Brain microvascular endothelial cell (primary cell): ENCODE data around the gene VSIR.

Experiments used
- DNase-seq: peaks from one replicate; pipeline ENCODE4 v3.0.0-alpha.2; 2020
- H3K27ac ChIP-seq: fragments of 250-450 bp; sonication (Bioruptor Pico); 2 replicates; pipeline ENCODE4 v1.5.1; 2020; ENCODE audit warnings: mild to moderate bottlenecking, moderate library complexity
- H3K27me3 ChIP-seq: fragments of 250-450 bp; sonication (Bioruptor Pico); replicated peaks from 2 replicates; pipeline ENCODE4 v1.5.1; 2020; ENCODE audit warnings: mild to moderate bottlenecking
- H3K36me3 ChIP-seq: fragments of 250-450 bp; sonication (Bioruptor Pico); replicated peaks from 2 replicates; pipeline ENCODE4 v1.5.1; 2020; ENCODE audit warnings: mild to moderate bottlenecking
- H3K4me3 ChIP-seq: 2 replicates; pipeline ENCODE4 v1.5.1; 2011; ENCODE audit warnings: low read depth, mild to moderate bottlenecking, control low read depth, low read length, moderate library complexity
- in situ Hi-C: cut with HindIII; loops from 2 replicates; pipeline ENCODE4 v1.10.0; 2017; ENCODE audit warnings: low sequenced_read_pairs, low pct_ligation_motif_present
- TF ChIP-seq, protein P1 (sequence below): IDR thresholded peaks from 2 replicates; pipeline ENCODE4 v1.5.1; 2011; ENCODE audit warnings: low read depth, mild to moderate bottlenecking, moderate library complexity, low read length, control low read depth, inconsistent platforms; ENCODE audit errors: missing control alignments

The VSIR gene

DNA sequence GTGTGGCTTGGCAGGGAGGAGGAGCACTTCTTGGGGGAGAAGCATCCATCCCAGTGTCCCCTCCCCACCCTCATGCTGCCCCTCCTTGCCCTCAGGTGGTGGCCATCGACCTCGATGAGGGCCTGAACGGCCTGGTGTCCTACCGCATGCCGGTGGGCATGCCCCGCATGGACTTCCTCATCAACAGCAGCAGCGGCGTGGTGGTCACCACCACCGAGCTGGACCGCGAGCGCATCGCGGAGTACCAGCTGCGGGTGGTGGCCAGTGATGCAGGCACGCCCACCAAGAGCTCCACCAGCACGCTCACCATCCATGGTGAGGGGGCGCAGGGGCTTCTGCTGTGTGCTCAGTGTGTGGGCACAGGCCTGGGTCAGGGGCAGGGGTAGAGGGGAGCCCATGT lies 68.5 kb downstream of the VSIR start:
- no peak overlapping the region for H3K4me3 ChIP-seq
- H3K27ac ChIP-seq, result no peak overlapping the region
- no peaks in the 10 kb centered on the region for H3K36me3 ChIP-seq
- DNase-seq, result no peak
- peaks cover 4% of the 10 kb centered on the region for H3K27me3 ChIP-seq
- TF ChIP-seq, protein P1, sequence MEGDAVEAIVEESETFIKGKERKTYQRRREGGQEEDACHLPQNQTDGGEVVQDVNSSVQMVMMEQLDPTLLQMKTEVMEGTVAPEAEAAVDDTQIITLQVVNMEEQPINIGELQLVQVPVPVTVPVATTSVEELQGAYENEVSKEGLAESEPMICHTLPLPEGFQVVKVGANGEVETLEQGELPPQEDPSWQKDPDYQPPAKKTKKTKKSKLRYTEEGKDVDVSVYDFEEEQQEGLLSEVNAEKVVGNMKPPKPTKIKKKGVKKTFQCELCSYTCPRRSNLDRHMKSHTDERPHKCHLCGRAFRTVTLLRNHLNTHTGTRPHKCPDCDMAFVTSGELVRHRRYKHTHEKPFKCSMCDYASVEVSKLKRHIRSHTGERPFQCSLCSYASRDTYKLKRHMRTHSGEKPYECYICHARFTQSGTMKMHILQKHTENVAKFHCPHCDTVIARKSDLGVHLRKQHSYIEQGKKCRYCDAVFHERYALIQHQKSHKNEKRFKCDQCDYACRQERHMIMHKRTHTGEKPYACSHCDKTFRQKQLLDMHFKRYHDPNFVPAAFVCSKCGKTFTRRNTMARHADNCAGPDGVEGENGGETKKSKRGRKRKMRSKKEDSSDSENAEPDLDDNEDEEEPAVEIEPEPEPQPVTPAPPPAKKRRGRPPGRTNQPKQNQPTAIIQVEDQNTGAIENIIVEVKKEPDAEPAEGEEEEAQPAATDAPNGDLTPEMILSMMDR, result no peak
- in situ Hi-C loops, result no loop called here

DNA sequence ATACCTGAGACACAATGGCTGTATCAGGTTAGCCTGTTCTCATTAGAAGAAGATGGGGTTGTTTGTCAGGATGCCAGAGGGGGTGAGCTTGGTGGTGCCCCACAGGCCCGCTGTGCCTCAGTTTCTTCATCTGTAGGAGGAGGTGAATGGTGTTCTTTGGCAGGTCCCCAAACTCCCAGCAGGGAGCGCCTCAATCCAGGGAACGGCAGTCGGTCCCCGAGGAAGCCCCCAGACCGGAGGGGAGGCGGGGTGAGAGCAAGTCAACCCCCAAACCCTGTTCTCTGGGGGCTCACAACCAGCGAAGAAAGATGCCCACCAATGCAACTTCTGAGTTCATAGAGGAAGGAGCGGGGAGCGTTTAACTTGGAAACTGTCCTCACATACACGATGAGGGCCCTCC lies 69.7 kb downstream of the VSIR start:
- TF ChIP-seq, protein P1, result no peak
- Histone ChIP-seq H3K4me3 (no peak overlapping the region), H3K36me3 (no peaks in the 10 kb centered on the region), H3K27ac (no peak overlapping the region), H3K27me3 (peaks cover 8% of the 10 kb centered on the region)
- no peak for DNase-seq
- in situ Hi-C loops, result no loop called here

DNA sequence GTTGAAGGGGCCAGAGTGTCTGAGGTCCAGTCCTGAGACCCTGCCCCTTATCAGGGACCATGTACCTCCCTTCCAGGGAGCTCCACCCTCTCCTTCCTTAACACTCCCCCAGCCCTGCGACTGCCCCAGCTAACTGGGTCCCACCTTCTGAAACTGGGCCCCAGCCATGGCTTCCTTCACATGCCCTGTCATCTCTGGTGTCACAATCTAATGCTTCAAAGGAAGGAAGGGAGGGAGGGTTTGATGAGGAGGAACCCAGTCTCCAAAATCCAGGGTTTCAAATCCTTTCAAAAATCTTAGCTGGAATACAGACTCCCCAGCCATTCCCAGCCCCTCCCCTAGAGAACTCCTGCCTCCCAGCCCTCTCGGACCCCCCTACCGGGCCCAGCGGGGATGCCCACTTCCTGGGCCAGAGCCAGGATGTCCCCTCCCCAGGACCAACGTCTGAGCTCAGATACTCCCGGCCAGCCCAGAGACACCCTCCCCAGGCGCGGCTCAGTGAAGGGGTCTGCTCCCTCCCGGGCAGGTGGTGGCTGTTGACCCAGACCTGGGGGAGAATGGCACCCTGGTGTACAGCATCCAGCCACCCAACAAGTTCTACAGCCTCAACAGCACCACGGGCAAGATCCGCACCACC lies 71.7 kb downstream of the VSIR start:
- no peak overlapping the region for H3K4me3 ChIP-seq
- in situ Hi-C loops, result no loop called here
- no peaks in the 10 kb centered on the region for H3K36me3 ChIP-seq
- peaks cover 8% of the 10 kb centered on the region for H3K27me3 ChIP-seq
- DNase-seq, result no peak
- TF ChIP-seq, protein P1, result no peak
- H3K27ac ChIP-seq, result no peak overlapping the region

DNA sequence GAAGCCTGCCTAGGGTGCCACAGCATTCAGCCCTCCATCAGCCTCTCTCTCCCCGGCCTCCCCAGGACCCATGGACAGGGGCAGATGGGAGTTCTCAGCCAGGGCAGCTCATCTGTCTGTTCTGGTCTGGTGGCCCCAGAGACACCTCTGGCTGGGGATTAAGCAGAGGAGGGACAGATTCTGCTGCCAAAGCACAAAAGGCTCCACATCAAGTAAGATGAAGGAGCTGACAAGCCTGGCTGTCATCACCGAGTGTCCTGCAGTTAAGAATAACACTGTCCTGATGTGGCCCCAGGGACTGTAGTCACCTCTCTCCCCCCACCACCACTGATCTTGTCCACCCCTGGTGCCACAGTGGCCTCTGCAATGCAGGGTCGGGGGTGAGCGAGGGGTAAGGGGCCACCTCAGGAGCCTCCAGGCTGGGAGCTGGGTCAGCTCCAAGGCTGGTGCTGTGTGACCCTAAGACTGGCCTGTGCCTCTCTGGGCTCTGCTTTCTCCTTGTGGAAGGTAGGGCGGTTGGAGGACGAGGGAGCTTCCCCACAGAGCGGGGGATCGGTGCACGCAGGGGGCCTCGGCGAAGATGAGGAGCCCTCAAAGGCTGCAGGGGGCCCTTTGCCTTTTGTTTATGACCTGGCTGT lies 72.5 kb downstream of the VSIR start:
- no peak overlapping the region for H3K4me3 ChIP-seq
- TF ChIP-seq, protein P1, result no peak
- in situ Hi-C loops, result no loop called here
- no peak for DNase-seq
- peaks cover 8% of the 10 kb centered on the region for H3K27me3 ChIP-seq
- H3K27ac ChIP-seq, result no peak overlapping the region
- H3K36me3 ChIP-seq, result no peaks in the 10 kb centered on the region

DNA sequence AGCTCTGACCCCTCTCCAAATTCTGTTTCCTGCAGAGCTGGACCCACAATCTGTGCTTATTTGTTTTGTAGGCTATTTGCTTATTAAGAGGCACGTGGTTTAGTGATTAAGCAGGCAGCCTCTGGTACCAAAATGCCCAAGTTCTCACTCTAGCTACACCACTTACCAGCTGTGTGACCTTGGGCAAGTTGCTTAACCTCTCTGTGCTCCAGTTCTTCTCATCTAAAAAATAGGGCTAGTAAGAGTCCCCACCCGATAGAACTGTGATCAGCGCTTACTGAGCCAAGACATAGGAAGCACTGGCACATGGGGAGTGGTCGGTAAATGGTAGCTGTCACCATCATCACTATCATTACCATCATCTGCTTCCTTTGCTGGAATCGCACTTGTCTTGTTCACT lies 74.6 kb downstream of the VSIR start:
- no peak for DNase-seq
- TF ChIP-seq, protein P1, result no peak
- in situ Hi-C loops, result no loop called here
- Histone ChIP-seq H3K4me3 (no peak overlapping the region), H3K27me3 (peaks cover 7% of the 10 kb centered on the region), H3K36me3 (no peaks in the 10 kb centered on the region), H3K27ac (no peak overlapping the region)
